ENCODE data around the gene PPP2R5C. TPM values are rescaled to one million over a fixed set of nuclear protein-coding genes. Genes with fewer than 3 reads are reported as not detected.

Gene PPP2R5C
- total RNA-seq, 1 experiment from 2014 or later = 93.0 TPM

DNA sequence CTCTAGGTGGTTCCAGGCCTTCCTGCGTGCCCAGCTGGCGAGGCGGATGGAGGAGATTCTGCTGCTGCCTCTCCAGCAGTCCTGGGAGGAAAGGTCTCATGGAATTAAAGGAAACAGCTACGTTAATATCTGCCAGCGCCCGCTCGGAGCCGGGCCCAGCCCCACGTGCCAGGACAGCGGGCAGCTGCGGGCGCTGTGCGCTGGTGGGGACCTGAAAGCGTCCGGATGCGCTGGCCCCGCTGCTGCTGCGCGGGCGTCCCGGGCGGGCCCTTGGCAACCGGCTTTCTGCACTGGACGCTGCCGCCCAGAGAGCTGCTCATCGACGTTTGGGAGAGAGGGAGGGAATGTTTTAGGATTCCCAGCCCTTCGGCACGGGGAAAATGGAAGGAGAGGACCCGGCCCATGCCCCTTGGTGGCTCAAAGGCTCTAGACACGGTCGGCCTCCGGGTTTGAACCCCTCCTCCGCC is 194.2 kb downstream of the PPP2R5C start:
- Histone ChIP-seq H3K27ac (ENCODE audit: insufficient read length, low read depth, low read length) (no peak overlapping the region), H3K79me1 (ENCODE audit: insufficient read depth, low read depth, low read length, poor library complexity, severe bottlenecking) (no peaks in the 10 kb centered on the region), H3K4me2 (ENCODE audit: insufficient read depth, insufficient read length, low read length) (no peak overlapping the region), H2BK5ac (ENCODE audit: insufficient read length, low read length) (no peak overlapping the region), H2BK15ac (ENCODE audit: low read depth, low read length) (no peak overlapping the region), H3K23ac (ENCODE audit: insufficient read length, low read depth, low read length) (no peak overlapping the region), H3T11ph (ENCODE audit: low read length) (no peak overlapping the region), H4K20me1 (ENCODE audit: control insufficient read depth, insufficient read depth, insufficient read length) (no peaks in the 10 kb centered on the region), H3K9ac (ENCODE audit: extremely low read depth, insufficient read length, low read length) (no peak overlapping the region), H2BK120ac (ENCODE audit: low read depth, low read length, poor library complexity, severe bottlenecking) (no peak overlapping the region), H3K4me1 (ENCODE audit: insufficient read depth, low read length) (no peaks in the 10 kb centered on the region), H3K23me2 (ENCODE audit: insufficient read length, low read depth, low read length, poor library complexity, severe bottlenecking) (no peaks in the 10 kb centered on the region), H3K27me3 (ENCODE audit: insufficient read depth, low read length) (no peaks in the 10 kb centered on the region), H2AK5ac (ENCODE audit: insufficient read length, low read length) (no peak overlapping the region), H2BK20ac (ENCODE audit: low read depth, low read length, poor library complexity, severe bottlenecking) (no peak overlapping the region), H4K8ac (replicated peaks; ENCODE audit: insufficient read length, low read depth, low read length) (no peak overlapping the region), H3K18ac (ENCODE audit: insufficient read length, low read depth, low read length) (no peak overlapping the region), H2AFZ (ENCODE audit: low read length) (no peak overlapping the region), H2BK12ac (ENCODE audit: insufficient read length, low read depth, low read length) (no peak overlapping the region), H3K9me3 (ENCODE audit: control insufficient read depth, low read depth, low read length) (no peaks in the 10 kb centered on the region), H3K4ac (ENCODE audit: low read depth, low read length) (no peak overlapping the region), H3K14ac (ENCODE audit: insufficient read depth, low read length) (no peak overlapping the region), H3K56ac (ENCODE audit: insufficient read length, low read depth, low read length) (no peak overlapping the region), H3K79me2 (ENCODE audit: insufficient read depth, low read length) (no peaks in the 10 kb centered on the region), H4K91ac (ENCODE audit: insufficient read length, low read depth, low read length) (no peak overlapping the region), H4K5ac (ENCODE audit: insufficient read length, low read depth, low read length) (no peak overlapping the region)
- WGBS (ENCODE audit: extremely low coverage, insufficient read length, low lambda C conversion rate) = no CpG with 5 or more reads among the region's 34 CpGs
- Mint-ChIP-seq H3K4me1 (peaks cover 3 to 6% of the 10 kb centered on the region in 2 experiments; a peak in 3 of 4 replicates), H3K27me3 (ENCODE audit: low read depth) (peaks cover 12% of the 10 kb centered on the region), H3K27ac (no peak overlapping the region), H3K9me3 (no peaks in the 10 kb centered on the region), H3K36me3 (ENCODE audit: insufficient read depth in 1 of 3, low read depth in 3 of 3) (no peaks in the 10 kb centered on the region), H3K4me3 (no peak overlapping the region)
- DNase-seq = no peak
- TF ChIP-seq, protein P1, sequence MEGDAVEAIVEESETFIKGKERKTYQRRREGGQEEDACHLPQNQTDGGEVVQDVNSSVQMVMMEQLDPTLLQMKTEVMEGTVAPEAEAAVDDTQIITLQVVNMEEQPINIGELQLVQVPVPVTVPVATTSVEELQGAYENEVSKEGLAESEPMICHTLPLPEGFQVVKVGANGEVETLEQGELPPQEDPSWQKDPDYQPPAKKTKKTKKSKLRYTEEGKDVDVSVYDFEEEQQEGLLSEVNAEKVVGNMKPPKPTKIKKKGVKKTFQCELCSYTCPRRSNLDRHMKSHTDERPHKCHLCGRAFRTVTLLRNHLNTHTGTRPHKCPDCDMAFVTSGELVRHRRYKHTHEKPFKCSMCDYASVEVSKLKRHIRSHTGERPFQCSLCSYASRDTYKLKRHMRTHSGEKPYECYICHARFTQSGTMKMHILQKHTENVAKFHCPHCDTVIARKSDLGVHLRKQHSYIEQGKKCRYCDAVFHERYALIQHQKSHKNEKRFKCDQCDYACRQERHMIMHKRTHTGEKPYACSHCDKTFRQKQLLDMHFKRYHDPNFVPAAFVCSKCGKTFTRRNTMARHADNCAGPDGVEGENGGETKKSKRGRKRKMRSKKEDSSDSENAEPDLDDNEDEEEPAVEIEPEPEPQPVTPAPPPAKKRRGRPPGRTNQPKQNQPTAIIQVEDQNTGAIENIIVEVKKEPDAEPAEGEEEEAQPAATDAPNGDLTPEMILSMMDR (conservative IDR thresholded peaks at IDR 0.05) = no peak
